ENCODE measurements around the gene GRK4. TPM values are rescaled to one million over a fixed set of nuclear protein-coding genes. Genes with fewer than 3 reads are reported as not detected.

Gene GRK4
- total RNA-seq, 1 experiment from 2014 or later: 2.5 TPM

DNA sequence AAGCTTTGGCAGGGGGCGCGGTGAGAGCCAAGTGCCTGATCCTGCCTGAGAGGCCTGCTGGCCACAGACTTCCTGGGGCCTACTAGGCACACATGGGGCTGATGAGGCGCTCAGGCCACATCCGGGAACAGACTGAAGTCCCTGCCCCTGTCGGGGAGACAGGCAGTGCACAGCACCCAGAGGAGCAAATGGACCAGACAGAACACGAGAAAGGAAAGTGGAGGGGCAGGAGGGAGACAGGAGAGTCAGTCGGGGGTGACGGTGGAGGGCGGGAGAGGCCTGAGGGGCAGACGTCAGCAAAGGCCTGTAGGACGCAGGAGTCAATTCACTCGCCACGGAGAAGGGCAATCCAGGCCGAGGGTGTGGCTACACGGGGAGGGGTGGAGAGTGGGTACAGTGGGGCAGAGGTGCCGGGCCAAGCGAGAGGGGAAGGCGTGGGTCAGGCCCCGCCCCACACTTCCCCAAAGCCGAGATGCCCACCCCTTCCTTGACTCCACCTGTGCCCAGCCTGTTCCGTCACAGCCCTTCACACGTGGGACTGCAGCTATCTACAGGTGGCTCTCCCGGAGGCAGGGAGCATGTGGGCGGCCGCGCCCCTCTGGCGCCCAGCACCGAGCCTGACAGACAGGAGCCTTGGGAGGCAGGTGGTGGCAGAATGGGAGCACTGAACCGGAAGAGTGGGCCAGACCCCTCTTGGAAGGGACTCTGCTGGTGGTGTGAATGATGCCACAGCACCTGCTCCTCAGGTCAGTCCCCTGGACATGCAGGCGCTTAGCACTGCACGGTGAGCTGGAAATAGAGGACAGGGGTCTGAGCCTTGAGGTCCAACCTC lies 20.6 kb upstream of the GRK4 start:
- peak; percentile 13 for TF ChIP-seq POLR2AphosphoS5 (IDR thresholded peaks at IDR 0.05; ENCODE audit: low read depth, low read length)
- TF ChIP-seq, protein P1, sequence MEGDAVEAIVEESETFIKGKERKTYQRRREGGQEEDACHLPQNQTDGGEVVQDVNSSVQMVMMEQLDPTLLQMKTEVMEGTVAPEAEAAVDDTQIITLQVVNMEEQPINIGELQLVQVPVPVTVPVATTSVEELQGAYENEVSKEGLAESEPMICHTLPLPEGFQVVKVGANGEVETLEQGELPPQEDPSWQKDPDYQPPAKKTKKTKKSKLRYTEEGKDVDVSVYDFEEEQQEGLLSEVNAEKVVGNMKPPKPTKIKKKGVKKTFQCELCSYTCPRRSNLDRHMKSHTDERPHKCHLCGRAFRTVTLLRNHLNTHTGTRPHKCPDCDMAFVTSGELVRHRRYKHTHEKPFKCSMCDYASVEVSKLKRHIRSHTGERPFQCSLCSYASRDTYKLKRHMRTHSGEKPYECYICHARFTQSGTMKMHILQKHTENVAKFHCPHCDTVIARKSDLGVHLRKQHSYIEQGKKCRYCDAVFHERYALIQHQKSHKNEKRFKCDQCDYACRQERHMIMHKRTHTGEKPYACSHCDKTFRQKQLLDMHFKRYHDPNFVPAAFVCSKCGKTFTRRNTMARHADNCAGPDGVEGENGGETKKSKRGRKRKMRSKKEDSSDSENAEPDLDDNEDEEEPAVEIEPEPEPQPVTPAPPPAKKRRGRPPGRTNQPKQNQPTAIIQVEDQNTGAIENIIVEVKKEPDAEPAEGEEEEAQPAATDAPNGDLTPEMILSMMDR (IDR thresholded peaks at IDR 0.05): no peak
- TF ChIP-seq, protein P2, sequence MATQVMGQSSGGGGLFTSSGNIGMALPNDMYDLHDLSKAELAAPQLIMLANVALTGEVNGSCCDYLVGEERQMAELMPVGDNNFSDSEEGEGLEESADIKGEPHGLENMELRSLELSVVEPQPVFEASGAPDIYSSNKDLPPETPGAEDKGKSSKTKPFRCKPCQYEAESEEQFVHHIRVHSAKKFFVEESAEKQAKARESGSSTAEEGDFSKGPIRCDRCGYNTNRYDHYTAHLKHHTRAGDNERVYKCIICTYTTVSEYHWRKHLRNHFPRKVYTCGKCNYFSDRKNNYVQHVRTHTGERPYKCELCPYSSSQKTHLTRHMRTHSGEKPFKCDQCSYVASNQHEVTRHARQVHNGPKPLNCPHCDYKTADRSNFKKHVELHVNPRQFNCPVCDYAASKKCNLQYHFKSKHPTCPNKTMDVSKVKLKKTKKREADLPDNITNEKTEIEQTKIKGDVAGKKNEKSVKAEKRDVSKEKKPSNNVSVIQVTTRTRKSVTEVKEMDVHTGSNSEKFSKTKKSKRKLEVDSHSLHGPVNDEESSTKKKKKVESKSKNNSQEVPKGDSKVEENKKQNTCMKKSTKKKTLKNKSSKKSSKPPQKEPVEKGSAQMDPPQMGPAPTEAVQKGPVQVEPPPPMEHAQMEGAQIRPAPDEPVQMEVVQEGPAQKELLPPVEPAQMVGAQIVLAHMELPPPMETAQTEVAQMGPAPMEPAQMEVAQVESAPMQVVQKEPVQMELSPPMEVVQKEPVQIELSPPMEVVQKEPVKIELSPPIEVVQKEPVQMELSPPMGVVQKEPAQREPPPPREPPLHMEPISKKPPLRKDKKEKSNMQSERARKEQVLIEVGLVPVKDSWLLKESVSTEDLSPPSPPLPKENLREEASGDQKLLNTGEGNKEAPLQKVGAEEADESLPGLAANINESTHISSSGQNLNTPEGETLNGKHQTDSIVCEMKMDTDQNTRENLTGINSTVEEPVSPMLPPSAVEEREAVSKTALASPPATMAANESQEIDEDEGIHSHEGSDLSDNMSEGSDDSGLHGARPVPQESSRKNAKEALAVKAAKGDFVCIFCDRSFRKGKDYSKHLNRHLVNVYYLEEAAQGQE (IDR thresholded peaks at IDR 0.05; ENCODE audit: insufficient read depth in 1 of 2, low read depth in 2 of 2, low read length in 1 of 2): no peak
- TF ChIP-seq TCF7L2 (IDR thresholded peaks at IDR 0.05; ENCODE audit: low read depth, low read length): no peak
- H3K36me3 ChIP-seq (ENCODE audit: control insufficient read depth, insufficient read depth, low read length): peaks cover 9% of the 10 kb centered on the region

DNA sequence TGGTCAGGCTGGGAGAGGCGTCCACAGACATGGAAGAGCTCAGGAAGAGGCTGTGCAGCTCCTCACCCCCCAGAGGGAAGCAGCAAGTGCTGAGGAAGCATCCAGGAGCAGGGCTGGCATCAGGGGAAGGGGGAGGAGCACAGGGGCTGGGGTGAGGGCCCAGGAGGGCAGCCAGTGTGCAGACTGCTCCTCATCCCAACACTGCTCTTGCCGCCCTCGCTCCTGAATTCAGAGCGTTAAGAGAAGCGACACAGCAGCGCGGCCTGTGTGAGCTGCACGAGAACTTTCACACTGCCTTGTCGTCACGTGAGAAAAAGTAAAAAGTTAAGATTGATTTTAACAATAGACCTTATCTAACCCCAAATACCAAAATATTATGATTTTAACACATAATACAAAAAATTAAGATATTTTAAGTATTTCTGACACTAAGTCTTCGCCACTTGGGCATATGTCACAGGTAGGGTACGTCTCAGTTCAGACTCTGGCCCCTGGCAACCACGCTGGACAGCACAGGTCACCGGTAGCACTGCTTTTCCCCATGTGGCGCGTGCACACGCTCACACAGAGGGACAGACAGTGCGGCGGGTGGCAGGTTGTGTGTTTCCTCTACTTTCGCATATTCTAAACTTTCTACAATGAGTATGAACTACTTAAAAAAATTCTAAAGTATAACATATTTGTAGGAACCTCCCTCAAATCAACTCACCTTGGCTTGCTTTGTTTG lies 19.8 kb upstream of the GRK4 start:
- Histone ChIP-seq H3K9me3 (ENCODE audit: control insufficient read depth, insufficient read depth, low read depth, low read length) (no peaks in the 10 kb centered on the region), H3K27ac (ENCODE audit: low read length) (no peak overlapping the region), H3K4me1 (ENCODE audit: control insufficient read depth, insufficient read depth, low read length) (no peaks in the 10 kb centered on the region), H3K4me3 (ENCODE audit: low read depth in 2 of 2, low read length in 2 of 2) (no peak overlapping the region), H3K36me3 (ENCODE audit: control insufficient read depth, insufficient read depth, low read length) (peaks cover 9% of the 10 kb centered on the region), H3K27me3 (ENCODE audit: control insufficient read depth, insufficient read depth, low read length) (no peaks in the 10 kb centered on the region)
- BruUV-seq (replicated peaks): no TSS peak
- TF ChIP-seq POLR2AphosphoS5 (IDR thresholded peaks at IDR 0.05; ENCODE audit: low read depth, low read length) (no peak), SIN3A (IDR thresholded peaks at IDR 0.05; ENCODE audit: borderline replicate concordance, insufficient read depth, low read depth, low read length) (no peak), TCF7L2 (IDR thresholded peaks at IDR 0.05; ENCODE audit: low read depth, low read length) (no peak)
- TF ChIP-seq, protein P1 (IDR thresholded peaks at IDR 0.05): no peak
- TF ChIP-seq, protein P2 (IDR thresholded peaks at IDR 0.05; ENCODE audit: insufficient read depth in 1 of 2, low read depth in 2 of 2, low read length in 1 of 2): no peak
- no peak for DNase-seq (ENCODE audit: low read depth, low spot score)
- intact Hi-C loops (cut with micrococcal nuclease; ENCODE audit: unreplicated experiment) (no loop called here), in situ Hi-C loops (cut with HindIII; ENCODE audit: low pct_unique_long_range_greater_than_20kb, low sequenced_read_pairs) (no loop called here)
- POLR2A ChIA-PET: no interaction called here
- CTCF ChIA-PET: no interaction called here
- no peak for ATAC-seq

More for the DNA sequence above, 20.6 kb upstream of the GRK4 start:
- Histone ChIP-seq H3K4me3 (ENCODE audit: low read depth in 2 of 2, low read length in 2 of 2) (no peak overlapping the region), H3K9me3 (ENCODE audit: control insufficient read depth, insufficient read depth, low read depth, low read length) (no peaks in the 10 kb centered on the region), H3K27me3 (ENCODE audit: control insufficient read depth, insufficient read depth, low read length) (no peaks in the 10 kb centered on the region), H3K4me1 (ENCODE audit: control insufficient read depth, insufficient read depth, low read length) (peaks cover 3% of the 10 kb centered on the region; the same call in 1 of the 2 replicates), H3K27ac (ENCODE audit: low read length) (no peak overlapping the region)
- CTCF ChIA-PET: no interaction called here
- in situ Hi-C loops (cut with HindIII; ENCODE audit: low pct_unique_long_range_greater_than_20kb, low sequenced_read_pairs) (no loop called here), intact Hi-C loops (cut with micrococcal nuclease; ENCODE audit: unreplicated experiment) (no loop called here)
- 0 out of 2 replicates have a peak, but pooled peaks have one; percentile 13 for ATAC-seq
- BruUV-seq (replicated peaks): no TSS peak
- POLR2A ChIA-PET: no interaction called here
- DNase-seq (ENCODE audit: low read depth, low spot score): no peak
